HG03196 (cell line): ENCODE data around the gene TNS2.
A peak's percentile ranks its signal among the peaks of the same experiment; 100 is the strongest.
"Not testable (repeated sequence)": the region's sequence is repeated elsewhere in the genome, so short reads cannot be mapped to it uniquely, and the experiment has no call there.

ENCODE experiments used
- ATAC-seq: cut with Tn5 transposase; IDR thresholded peaks from one replicate; pipeline ENCODE4 v1.9.1; 2021; ENCODE audit not compliant: unreplicated experiment

The TNS2 gene, protein sequence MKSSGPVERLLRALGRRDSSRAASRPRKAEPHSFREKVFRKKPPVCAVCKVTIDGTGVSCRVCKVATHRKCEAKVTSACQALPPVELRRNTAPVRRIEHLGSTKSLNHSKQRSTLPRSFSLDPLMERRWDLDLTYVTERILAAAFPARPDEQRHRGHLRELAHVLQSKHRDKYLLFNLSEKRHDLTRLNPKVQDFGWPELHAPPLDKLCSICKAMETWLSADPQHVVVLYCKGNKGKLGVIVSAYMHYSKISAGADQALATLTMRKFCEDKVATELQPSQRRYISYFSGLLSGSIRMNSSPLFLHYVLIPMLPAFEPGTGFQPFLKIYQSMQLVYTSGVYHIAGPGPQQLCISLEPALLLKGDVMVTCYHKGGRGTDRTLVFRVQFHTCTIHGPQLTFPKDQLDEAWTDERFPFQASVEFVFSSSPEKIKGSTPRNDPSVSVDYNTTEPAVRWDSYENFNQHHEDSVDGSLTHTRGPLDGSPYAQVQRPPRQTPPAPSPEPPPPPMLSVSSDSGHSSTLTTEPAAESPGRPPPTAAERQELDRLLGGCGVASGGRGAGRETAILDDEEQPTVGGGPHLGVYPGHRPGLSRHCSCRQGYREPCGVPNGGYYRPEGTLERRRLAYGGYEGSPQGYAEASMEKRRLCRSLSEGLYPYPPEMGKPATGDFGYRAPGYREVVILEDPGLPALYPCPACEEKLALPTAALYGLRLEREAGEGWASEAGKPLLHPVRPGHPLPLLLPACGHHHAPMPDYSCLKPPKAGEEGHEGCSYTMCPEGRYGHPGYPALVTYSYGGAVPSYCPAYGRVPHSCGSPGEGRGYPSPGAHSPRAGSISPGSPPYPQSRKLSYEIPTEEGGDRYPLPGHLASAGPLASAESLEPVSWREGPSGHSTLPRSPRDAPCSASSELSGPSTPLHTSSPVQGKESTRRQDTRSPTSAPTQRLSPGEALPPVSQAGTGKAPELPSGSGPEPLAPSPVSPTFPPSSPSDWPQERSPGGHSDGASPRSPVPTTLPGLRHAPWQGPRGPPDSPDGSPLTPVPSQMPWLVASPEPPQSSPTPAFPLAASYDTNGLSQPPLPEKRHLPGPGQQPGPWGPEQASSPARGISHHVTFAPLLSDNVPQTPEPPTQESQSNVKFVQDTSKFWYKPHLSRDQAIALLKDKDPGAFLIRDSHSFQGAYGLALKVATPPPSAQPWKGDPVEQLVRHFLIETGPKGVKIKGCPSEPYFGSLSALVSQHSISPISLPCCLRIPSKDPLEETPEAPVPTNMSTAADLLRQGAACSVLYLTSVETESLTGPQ (N-terminal part only)

DNA sequence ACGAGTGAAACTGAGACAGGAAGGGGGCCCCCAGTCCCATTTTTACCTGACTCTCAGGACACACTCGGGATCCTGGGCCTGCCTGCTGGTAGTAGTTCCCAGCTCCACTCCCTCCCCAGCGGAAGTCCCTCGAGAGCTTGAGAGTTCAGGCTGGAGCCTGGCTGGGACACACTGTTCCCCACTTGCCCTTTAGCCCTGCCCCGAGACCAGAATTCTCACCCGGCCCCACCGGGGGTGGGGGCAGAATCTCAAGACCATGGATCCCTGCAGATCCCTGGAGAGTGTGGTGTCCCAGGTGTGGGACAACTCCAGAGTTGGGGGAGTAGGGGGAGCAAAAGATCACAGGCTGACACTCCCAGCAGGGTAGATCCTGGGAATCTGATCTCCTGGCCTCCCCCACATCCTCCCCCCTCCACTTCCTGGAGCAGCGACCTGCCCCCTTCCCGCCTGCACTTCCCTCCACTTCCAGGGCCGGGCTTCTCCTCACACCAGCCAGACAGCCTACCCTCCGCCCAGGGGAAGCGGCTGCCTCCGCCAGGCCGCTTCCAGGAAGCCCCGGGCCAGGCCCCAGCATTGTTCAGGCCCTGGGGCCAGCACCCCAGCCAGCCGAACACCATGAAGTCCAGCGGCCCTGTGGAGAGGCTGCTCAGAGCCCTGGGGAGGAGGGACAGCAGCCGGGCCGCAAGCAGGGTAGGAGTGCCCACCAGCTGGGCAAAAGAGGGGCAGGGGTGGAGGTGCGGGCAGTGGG lies at the start of gene TNS2:
Gene TNS2, plus strand, starts transcription at position 495 of the 748 bp plus-strand sequence. Its CDS starts 121 bp downstream, at position 616.
- ATAC-seq, result no peak

DNA sequence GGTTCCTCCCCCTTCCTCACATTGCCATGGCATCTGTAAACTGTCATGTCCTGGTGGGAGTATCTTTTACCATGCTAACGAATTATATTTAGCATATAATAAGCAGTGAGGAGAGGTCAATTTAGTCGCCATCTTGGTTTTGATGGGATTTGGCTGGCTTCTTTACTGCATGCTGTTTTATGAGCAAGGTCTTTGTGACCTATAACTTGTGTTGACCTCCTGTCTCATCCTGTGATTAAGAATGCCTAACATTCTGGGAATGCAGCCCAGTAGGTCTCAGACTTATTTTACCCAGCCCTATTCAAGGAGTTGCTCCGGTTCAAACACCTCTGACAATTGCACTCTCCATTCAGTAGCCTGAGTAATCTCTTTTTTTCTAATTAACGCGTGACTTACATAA lies 45.7 kb upstream of the TNS2 start:
- ATAC-seq, result no peak

DNA sequence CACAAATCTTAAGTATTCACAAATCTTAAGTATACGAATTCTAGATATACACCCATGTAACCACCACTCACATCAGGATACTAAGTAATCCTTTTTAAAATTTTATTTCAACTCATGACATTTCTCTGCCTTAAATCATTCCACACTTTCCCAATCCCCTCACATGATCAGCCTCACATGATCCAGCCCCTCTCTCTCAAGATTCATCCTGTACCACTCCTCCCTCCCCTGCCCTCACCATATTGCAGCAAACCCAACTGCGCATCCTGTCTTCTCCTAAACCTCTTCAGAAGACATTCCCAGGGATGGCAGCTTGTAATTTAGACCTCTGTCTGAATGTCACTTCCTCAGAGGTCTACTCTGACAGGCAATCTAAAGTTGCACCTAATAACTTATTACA lies 45.3 kb upstream of the TNS2 start:
- no peak for ATAC-seq

DNA sequence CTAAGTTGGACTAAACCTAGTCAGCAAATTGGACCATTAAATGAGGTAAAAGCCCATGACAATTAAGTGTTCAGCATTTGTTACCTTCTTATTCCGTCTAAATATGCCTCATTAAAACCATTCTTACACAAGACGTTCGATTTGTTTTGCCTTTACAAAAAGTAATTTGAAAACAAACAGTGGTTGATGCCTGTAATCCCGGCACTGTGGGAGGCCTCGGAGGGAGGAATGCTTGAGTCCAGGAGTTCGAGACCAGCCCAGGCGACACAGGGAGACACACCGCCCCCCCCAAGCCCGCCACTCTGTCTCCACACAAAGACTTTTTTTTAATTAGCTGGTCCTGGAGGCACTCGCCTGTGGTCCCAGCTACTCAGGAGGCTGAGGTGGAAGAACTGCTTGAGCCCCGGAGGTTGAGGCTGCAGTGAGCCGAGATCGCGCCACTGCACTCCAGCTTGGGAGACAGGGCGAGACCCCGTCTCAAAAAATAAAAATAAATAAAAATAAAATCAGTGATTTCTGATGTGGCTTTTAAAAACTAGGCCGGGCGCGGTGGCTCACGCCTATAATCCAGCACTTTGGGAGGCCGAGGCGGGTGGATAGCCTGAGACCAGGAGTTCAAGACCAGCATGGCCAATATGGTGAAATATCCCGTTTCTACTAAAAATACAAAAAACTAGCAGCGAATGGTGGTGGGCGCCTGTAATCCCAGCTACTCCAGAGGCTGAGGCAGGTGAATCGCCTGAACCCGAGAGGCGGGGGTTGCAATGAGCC lies 44.5 kb upstream of the TNS2 start:
- ATAC-seq, result no peak

DNA sequence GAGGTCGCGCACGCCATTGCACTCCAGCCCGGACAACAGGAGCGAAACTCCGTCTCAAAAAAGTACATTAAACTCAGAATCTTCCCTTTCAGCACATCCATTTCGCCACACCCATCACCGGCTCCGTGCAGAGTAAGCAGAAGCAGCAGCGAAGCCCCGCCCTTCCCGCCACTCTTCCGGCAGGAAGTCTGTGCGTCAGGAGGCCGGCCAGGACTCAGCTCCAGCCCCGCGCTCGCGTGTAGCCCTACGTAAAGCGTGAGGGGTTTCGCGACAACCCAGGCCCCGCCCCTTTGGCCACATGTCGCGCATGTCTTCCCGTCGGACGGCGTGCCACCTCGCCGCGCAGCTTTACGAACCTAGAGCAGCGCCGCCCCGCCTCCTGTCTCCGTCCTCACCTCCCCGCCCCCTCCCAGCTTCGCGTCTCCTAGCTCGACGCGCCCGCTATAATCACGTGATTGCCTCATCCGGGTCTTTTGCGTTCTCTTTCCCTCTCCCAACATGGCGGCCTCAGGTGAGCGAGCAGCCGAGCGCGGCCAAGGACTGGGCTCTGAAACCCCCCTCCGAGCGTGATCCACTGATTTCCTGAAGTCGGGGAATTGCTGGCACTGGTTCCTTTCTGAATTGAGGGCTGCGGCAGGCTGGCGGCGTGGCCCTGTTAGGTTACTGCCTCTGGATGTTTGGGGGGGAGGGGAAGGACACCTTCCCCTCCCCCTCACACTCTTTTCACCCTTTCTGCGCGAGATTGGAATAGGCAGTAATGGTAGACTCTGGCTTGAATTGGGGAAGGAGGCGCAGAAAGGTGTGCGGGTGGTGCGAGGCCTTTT lies 43.7 kb upstream of the TNS2 start, which contains the start of gene EIF4B:
Gene EIF4B, plus strand, starts transcription at position 471 of the 824 bp plus-strand sequence. Its CDS starts 28 bp downstream, at position 499.
- peak; percentile 87 for ATAC-seq

DNA sequence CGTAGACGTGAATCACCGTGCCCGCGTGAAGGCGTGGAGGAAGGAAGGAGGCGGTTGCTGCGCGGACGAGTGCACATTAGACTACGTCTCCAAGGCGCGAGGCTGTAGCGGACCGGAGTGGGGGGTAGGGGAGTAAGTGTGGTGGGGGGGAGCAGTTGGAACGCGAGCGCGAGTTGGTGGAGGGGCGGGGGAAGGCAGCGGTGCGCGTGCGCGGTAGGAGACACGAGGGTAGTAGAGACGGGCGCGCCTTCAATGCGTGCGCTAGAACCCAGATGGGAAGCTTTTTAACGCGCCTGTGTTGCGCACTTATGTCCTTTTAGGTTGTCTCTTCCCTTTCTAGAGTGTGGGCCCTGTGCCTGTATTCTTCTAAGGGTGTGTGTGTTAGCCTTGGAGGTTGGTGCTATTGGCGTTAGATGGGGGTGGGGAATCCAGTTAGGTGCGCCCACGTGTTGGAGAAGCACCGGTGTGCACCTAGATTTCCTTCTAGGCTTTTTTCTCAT lies 43.0 kb upstream of the TNS2 start:
- ATAC-seq, result no peak

DNA sequence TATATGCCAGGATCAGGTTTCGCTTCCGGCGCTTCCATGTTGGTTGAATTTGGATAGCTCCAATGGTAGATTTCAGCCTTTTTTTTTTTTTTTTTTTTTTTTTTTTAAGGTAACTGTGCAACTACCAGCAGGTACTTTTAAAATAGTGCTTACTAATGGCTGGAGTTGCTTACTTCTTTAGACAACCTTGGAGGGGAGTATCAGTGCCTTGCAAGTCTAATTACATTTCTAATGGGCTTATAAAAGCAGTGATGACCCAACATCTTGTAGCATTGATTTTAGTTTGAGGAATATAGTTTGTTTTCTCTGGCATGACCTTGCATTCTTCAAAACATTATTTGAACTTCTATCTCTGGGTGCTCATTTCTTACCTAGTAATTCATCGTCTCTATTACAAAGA lies 42.5 kb upstream of the TNS2 start:
- ATAC-seq, result no peak

DNA sequence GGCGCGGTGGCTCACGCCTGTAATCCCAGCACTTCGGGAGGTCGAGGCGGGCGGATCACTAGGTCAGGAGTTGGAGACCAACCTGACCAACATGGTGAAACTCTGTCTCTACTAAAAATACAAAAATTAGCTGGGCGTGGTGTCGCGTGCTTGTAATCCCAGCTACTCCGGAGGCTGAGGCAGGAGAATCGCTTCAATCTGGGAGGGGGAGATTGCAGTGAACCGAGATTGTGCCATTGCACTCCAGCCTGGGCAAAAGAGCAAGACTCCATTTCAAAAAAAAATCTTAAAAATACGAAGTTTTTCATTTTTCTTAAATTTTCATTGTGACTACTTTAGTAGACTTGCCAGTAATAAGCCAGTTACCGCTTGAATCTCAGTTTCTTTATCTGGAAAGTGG lies 41.1 kb upstream of the TNS2 start:
- not testable (repeated sequence) for ATAC-seq

DNA sequence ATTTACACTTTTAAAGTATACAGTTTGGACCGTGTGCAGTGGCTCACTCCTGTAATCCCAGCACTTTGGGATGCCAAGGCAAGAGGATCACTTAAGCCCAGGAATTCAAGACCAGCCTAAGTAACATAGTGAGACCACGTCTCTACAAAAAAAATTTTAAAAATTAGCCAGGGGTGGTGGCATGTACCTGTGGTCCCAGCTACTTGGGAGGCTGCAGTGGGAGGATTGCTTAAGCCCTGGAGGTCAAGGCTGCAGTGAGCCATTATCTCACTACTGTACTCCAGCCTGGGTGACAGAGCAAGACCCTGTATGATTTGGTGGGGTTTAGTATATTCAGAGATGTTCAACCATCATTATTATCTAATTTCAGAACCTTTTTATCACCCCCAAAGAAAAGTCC lies 38.9 kb upstream of the TNS2 start:
- no peak for ATAC-seq

DNA sequence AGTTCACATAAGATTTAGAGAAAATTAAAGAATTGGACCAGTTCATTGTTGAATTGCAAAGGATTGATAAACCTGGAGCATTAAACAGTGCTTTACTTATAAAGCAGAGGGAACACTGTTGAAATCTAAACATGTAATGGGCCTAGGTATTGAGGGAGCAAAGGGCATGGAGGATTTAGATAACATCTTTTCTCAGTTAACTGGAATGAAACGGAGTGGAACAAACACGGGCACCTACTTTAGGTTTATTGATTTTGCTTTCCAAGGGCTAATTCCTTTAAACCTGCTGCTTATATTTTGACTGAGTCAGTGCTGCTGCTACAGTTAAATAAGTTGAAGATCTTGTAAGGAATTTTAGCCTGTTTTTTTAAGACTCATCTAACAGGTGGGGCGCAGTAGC lies 38.0 kb upstream of the TNS2 start:
- no peak for ATAC-seq

DNA sequence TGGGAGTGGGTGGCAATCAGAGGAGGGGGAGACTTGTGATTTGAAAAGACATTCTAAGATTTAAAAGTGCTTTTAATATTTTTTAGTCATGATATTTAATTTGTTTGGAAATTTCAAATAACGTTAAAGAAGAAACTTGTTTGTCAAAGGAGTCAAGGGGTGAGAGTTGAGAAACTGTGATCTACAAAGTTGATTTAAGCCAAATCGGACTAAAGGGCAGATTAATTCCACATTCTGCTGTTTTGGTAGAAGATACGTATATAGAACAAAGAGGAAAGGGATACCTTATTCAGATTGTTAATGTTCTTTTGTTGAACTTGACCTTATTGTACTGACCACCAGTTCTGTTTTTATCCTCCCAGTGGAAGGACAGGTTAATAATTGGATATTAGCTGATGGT lies 36.9 kb upstream of the TNS2 start:
- no peak for ATAC-seq

DNA sequence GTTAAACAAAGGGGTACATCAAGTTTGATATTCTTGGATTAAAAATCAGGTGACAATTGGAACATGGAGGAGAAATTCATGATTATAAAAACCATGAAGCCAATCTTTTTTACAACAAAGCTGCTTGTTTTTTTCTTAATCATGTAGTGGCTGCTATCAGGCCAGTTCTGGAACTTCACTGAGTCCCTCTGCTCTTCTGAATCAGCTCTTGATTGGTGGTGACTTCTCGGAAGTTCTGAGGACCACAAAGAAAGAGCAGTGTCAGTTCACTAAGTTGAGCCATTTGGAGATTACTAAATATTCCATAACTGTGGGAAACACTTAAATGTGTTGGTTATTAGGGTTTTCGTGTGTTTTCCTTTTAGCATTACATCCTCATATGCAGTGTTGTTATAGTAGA lies 35.2 kb upstream of the TNS2 start:
- ATAC-seq, result no peak

DNA sequence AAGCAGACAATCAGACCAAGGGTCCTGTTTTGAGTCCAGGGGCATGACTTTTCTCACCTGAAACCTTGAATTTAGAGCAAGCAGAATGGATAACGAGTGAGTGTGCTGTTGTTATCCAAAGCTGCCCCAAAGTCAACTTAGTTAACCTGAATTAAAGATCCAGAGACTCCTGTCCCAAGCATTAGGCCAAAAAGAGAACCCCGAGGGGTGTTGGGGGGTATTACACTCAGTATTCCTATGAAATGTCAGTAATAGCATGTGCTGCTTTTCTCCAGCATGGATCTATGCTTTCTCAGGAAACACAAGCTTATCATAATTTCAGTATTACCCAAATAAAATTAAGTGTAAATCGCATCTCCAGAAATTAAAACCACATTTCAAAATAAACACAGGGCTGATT lies 24.6 kb upstream of the TNS2 start:
- no peak for ATAC-seq

DNA sequence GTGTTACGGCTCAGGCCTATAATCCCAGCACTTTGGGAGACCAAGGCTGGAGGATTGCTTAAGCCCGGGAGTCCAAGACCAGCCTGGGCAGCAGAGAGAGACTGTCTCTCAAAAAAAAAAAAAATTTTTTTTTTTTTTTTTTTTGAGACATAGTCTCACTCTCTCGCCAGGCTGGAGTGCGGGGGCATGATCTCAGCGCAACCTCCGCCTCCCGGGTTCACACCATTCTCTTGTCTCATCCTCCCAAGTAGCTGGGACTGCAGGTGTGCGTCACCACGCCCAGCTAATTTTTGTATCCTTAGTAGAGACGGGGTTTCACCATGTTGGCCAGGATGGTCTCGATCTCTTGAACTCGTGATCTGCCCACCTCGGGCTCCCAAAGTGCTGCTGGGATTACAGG lies 22.9 kb upstream of the TNS2 start:
- ATAC-seq, result not testable (repeated sequence)

DNA sequence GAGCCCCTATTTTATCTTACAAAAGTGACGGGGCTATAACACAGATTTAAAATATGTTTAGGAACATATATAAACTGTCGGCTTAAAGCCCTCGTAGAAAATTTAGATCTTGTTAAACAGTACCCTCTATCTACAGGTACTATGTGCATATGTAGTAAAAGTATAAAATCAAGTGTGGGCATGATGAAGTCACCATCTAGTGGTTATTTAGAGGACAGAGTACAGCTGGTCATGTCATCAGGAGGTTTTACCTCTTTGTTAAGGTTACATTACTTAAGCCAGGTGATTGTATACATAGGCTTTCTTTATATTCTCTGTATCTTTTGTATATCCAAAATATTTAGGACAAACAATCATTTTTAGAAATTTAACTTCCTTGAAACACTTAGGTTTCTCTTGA lies 18.2 kb upstream of the TNS2 start:
- no peak for ATAC-seq

DNA sequence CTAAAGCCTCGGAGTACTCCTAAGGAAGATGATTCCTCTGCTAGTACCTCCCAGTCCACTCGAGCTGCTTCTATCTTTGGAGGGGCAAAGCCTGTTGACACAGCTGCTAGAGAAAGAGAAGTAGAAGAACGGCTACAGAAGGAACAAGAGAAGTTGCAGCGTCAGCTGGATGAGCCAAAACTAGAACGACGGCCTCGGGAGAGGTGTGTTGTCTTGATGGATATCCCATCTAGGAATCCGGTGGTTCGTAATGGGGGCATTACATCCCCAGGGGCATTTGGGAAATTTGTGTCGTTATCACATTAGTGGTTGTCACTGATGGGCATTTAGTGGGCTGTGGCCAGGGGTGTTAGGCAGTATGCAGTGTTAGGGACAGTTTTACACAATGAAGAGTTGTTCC lies 16.0 kb upstream of the TNS2 start:
- ATAC-seq, result not testable (repeated sequence)

DNA sequence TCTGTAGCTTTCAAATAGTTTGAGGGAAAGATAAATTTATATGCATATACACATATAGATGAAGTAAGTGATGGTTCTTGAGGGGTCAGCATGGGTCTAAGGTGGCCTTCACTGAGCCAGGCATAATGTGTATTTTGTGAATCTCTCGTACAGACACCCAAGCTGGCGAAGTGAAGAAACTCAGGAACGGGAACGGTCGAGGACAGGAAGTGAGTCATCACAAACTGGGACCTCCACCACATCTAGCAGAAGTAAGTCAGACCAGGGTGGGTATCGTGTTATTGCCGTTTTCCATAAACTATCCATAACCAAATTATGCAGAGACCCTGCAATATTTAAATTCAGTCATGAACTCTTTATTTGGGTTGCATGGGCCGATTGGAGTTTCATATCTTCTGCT lies 15.4 kb upstream of the TNS2 start:
- no peak for ATAC-seq

DNA sequence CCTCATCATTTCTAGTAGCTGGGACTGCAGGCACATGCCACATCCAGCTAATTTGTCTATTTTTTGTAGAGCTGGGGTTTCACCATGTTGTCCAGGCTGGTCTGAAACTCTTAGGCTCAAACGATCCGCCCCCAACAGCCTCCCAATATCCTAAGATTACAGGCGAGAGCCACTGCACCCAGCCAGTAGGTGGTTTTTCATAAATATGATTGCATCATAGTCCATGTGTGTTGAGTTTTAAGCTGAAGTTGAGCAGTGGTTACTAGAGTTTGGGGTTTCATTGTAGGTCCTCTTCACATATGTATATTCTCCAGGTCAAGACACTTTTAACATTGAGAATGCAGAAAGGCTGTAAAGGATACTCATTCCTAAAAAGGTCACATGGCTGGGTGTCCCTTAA lies 13.1 kb upstream of the TNS2 start:
- no peak for ATAC-seq

DNA sequence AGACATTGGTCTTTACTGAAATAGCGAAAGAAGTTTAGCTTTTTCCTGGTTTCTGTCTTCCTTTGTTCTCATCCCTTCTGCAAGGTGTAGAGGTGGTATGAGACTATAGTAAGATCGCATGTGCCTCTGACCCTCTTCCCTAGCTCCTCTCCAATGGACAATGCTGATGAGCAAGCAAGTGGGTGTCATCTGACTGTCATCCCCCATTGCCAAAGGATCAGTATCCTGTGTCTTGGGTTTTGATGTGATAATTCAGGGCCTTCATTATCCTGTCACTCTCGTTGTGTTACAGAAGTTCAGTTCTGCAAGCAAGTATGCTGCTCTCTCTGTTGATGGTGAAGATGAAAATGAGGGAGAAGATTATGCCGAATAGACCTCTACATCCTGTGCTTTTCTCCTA lies 10.0 kb upstream of the TNS2 start:
- no peak for ATAC-seq
